Right lobe of liver (tissue), 6 donors: ENCODE results near the gene CCHCR1. TPM values are rescaled to one million over a fixed set of nuclear protein-coding genes. Genes with fewer than 3 reads are reported as not detected.

ENCODE experiments used
- ATAC-seq, 4 donors: fragments of 200-7000 bp; cut with Tn5 transposase; one replicate each; pipeline ENCODE4 v1.9.1; 2020; ENCODE audit warnings: mild to moderate bottlenecking in 4 of 4, moderate library complexity in 4 of 4
- DNase-seq, 3 donors: peaks; one replicate each; pipeline ENCODE4 v3.0.0-alpha.2; 2020
- H3K27ac ChIP-seq, 3 donors: fragments of 200-600 bp; one replicate each; pipeline ENCODE4 v1.8.0; 2022
- H3K27me3 ChIP-seq, 2 donors: fragments of 200-600 bp; one replicate each; pipeline ENCODE4 v1.8.0; 2022
- H3K36me3 ChIP-seq, 4 donors: fragments of 200-600 bp; sonication (generic) in 1 of 4; one replicate each; pipeline versions ENCODE4 v1.5.1 to v1.8.0; 2017 to 2022; ENCODE audit warnings: control low read depth in 1 of 4
- H3K4me1 ChIP-seq, 4 donors: fragments of 200-600 bp; sonication (generic) in 1 of 4; one replicate each; pipeline versions ENCODE4 v1.5.1 to v1.8.0; 2017 to 2022; ENCODE audit warnings: control low read depth in 1 of 4
- H3K4me3 ChIP-seq, 3 donors: fragments of 200-600 bp; one replicate each; pipeline ENCODE4 v1.8.0; 2022
- H3K9me3 ChIP-seq, 4 donors: fragments of 200-600 bp; sonication (generic) in 1 of 4; one replicate each; pipeline versions ENCODE4 v1.5.1 to v1.8.0; 2017 to 2022; ENCODE audit warnings: control low read depth in 1 of 4
- POLR2A ChIP-seq: fragments of 450-650 bp; IDR thresholded peaks from one replicate; pipeline ENCODE4 v1.6.1; 2017; ENCODE audit warnings: antibody characterized with exemption, mild to moderate bottlenecking
- WGBS: methylation state at CpG from one replicate; pipeline ENCODE4 v1.1.6; 2018; ENCODE audit warnings: low coverage, low lambda C conversion rate; ENCODE audit not compliant: insufficient coverage; ENCODE audit errors: missing lambda C conversion rate; 5-methylcytosine and 5-hydroxymethylcytosine counted together
- intact Hi-C, 2 donors: fragments of 100-400 bp; cut with DNase I; formaldehyde crosslinking; loops; one replicate each; pipeline versions ENCODE4 v1.11.2 to v1.14.1; 2022
- total RNA-seq, 6 experiments: library from RNA; depleted of rRNA in 2 of 6; stranded (reverse); fragments of >200 nt in 2 of 6; fragmentation: NEBNext Ultra II Directional in 3 of 6; extraction: Animal tissue kit (Norgen Biotek cat#: 25700) in 3 of 6; gene quantifications; one replicate each; pipeline versions ENCODE4 v1.1.0 to v1.2.4, GENCODE V29; 2016 to 2023
- TF ChIP-seq, protein P1 (sequence below), 4 donors: fragments of 200-600 bp in 3 of 4; fragments of 450-650 bp in 1 of 4; IDR thresholded peaks; one replicate each; pipeline versions ENCODE4 v1.5.1 to v1.8.0; 2016 to 2022; ENCODE audit warnings: antibody characterized with exemption in 4 of 4, mild to moderate bottlenecking in 2 of 4
- donor health status: DM: no; HTN: yes; CAD: no.
- donor health status: DM: no; HTN: no; CAD: no.
- donor health status: DM: no; HTN: no; CAD: no.
- donor health status: DM: no; HTN: yes; CAD: no.
- donor health status: DM: no; HTN: yes; CAD: no.

Gene CCHCR1
- total RNA-seq, 6 experiments from 2014 or later: 6.0 to 9.1 (median 8.0) TPM

DNA sequence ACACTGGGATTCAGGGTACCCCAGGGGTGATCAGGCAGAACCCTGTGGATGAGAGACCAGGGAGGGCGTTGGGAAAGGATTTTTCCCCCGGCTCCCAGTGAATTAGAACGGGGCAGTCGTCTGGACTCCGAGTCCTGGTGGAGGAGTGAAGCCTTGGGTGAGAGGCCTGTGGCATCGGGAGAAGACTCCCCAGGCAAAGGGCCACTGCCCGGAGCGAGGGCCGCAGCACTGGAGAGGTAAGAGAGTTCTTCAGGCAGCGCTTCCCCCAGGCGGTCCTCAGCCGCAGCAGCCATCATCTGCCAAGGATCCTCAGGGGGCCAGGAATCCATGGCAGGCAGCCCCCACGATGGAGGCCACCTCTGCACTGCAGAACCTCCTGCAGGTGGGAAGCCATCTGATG, 45.9 kb downstream of the CCHCR1 start:
- Histone ChIP-seq H3K36me3 (no peaks in the 10 kb centered on the region), H3K4me1 (no peaks in the 10 kb centered on the region), H3K27ac (no peak overlapping the region), H3K27me3 (no peaks in the 10 kb centered on the region), H3K9me3 (no peaks in the 10 kb centered on the region), H3K4me3 (no peak overlapping the region)
- 14% methylated on average over 1 of the region's 13 CpGs for WGBS
- intact Hi-C loops: no loop called here
- DNase-seq (no peak), ATAC-seq (no peak)
- no peak for TF ChIP-seq POLR2A
- TF ChIP-seq, protein P1, sequence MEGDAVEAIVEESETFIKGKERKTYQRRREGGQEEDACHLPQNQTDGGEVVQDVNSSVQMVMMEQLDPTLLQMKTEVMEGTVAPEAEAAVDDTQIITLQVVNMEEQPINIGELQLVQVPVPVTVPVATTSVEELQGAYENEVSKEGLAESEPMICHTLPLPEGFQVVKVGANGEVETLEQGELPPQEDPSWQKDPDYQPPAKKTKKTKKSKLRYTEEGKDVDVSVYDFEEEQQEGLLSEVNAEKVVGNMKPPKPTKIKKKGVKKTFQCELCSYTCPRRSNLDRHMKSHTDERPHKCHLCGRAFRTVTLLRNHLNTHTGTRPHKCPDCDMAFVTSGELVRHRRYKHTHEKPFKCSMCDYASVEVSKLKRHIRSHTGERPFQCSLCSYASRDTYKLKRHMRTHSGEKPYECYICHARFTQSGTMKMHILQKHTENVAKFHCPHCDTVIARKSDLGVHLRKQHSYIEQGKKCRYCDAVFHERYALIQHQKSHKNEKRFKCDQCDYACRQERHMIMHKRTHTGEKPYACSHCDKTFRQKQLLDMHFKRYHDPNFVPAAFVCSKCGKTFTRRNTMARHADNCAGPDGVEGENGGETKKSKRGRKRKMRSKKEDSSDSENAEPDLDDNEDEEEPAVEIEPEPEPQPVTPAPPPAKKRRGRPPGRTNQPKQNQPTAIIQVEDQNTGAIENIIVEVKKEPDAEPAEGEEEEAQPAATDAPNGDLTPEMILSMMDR (IDR thresholded peaks at IDR 0.05): no peak

DNA sequence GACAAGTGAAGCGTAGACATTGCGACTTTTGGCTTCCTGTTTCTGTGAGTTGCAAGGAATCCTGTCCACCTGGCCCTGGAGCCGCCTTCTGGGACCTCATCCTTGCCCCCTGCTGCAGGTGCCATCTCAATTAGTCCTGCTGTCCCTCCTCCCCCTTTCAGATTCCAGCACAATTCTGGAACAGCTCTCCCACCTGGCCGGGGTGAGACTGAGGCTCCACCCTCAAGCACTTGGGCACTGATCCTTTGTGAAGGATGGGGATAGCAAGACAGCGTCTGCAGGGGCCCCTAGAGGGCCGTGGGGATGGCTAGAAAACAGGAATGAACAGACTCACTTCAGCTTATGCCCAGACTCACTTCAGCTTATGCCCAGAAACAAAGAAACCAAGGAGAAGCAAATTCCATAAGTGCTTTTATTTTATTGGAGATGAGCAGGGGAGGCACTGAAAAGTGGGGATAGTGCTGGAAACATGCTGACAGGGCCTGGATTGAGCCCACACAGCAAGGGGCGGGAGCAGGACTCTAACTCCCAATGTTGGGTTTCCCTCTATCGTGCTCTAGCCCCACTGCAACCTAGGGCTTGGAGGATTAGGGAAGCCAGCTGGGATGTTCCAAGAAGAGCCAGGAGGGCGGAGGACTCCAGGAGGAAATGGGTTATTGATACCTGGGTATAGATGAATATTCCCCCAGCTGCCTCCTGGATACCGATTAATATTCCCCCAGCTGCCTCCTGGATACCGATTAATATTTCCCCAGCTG, 46.6 kb downstream of the CCHCR1 start:
- intact Hi-C loops: no loop called here
- no peaks in the 10 kb centered on the region for H3K27me3 ChIP-seq
- TF ChIP-seq, protein P1 (IDR thresholded peaks at IDR 0.05): no peak
- no peak for TF ChIP-seq POLR2A
- no peak for ATAC-seq
- no peak overlapping the region for H3K4me3 ChIP-seq
- DNase-seq: no peak
- H3K9me3 ChIP-seq: no peaks in the 10 kb centered on the region
- WGBS: 44% methylated on average over 6 of the region's 11 CpGs
- H3K27ac ChIP-seq: no peak overlapping the region
- H3K4me1 ChIP-seq: no peaks in the 10 kb centered on the region
- no peaks in the 10 kb centered on the region for H3K36me3 ChIP-seq

DNA sequence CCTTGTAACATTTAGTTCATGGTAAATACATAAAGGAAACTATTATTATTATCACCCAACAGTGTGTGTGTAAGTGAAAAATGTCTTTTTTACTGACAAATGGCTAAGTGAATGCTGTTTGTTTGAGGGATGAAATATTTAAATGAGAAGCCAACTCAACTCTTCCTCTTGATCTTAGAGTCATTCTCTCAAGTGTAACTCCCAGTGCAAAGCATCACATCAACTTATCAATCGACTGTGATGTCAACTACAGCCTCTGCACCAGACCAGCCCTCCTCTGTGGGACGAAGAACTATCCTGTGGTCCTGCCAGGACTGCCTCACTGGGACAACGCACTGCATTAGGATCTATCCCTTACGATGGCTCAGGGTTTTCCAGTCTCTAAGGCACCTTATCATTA, 50.5 kb downstream of the CCHCR1 start:
- Histone ChIP-seq H3K4me1 (no peaks in the 10 kb centered on the region), H3K4me3 (no peak overlapping the region), H3K27me3 (no peaks in the 10 kb centered on the region), H3K9me3 (no peaks in the 10 kb centered on the region), H3K27ac (no peak overlapping the region), H3K36me3 (no peaks in the 10 kb centered on the region)
- no peak for ATAC-seq
- TF ChIP-seq, protein P1 (IDR thresholded peaks at IDR 0.05): no peak
- no peak for TF ChIP-seq POLR2A
- WGBS: 54% methylated on average over 3 of the region's 4 CpGs
- DNase-seq: no peak
- intact Hi-C loops: no loop called here

DNA sequence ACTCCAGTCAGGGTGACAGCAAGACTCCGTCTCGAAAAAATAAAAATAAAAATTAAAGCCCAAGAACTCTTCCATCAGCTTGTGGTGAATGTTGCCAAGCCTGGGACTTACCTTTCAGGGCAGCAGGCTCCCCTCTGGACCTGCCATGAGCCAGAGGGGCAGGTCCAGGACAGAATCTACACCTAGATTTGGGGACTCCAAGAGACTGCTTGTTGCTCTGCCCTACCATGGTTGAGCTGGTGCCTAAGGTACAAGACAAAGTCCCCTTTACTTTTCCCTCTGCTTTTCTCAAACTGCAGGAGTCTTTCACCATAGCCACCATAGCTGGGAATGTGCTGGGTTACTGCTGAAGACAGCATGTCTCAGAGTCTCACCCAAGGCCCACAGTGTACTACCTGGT, 54.5 kb downstream of the CCHCR1 start:
- Histone ChIP-seq H3K4me3 (no peak overlapping the region), H3K36me3 (no peaks in the 10 kb centered on the region), H3K4me1 (no peaks in the 10 kb centered on the region), H3K9me3 (no peaks in the 10 kb centered on the region), H3K27me3 (no peaks in the 10 kb centered on the region), H3K27ac (no peak overlapping the region)
- intact Hi-C loops: no loop called here
- no CpG with 5 or more reads among the region's 2 CpGs for WGBS
- TF ChIP-seq, protein P1 (IDR thresholded peaks at IDR 0.05): no peak
- TF ChIP-seq POLR2A: no peak
- no peak for DNase-seq
- ATAC-seq: no peak
